ENCODE results near the gene TECR.
"Not testable (repeated sequence)": the region's sequence is repeated elsewhere in the genome, so short reads cannot be mapped to it uniquely, and the experiment has no call there.

TECR gene

GRCh38 chr19:14529254-14530004, at the start of gene TECR:
TECR (plus strand) TSS chr19:14529594; CDS start chr19:14529697, 103 bp downstream.
- peak; percentile 98 to 99 for DNase-seq

- DNase-seq, result peak; percentile 23 to 33
These were observed 49.3 kb upstream of the TECR start for GRCh38 chr19:14479975-14480699.

- DNase-seq, result no peak
These were observed 48.7 kb upstream of the TECR start for GRCh38 chr19:14480700-14481079.

GRCh38 chr19:14482172-14482941, 47.0 kb upstream of the TECR start:
- DNase-seq, result no peak

GRCh38 chr19:14487370-14488125, 41.8 kb upstream of the TECR start:
- no peak for DNase-seq

GRCh38 chr19:14492756-14493337, 36.5 kb upstream of the TECR start:
- no peak for DNase-seq

- no peak for DNase-seq
These were observed 35.0 kb upstream of the TECR start for GRCh38 chr19:14494411-14494810.

- DNase-seq, result no peak
These were observed 34.3 kb upstream of the TECR start for GRCh38 chr19:14494910-14495671.

- no peak for DNase-seq
These were observed 33.7 kb upstream of the TECR start for GRCh38 chr19:14495672-14496028.

- DNase-seq, result peak; percentile 80 to 86
These were observed 33.2 kb upstream of the TECR start, which contains the start of gene GIPC1 for GRCh38 chr19:14496029-14496833. GIPC1 (minus strand) TSS chr19:14496127; CDS start chr19:14482976, 13,151 bp downstream.

GRCh38 chr19:14496834-14497227, 32.6 kb upstream of the TECR start:
- no peak for DNase-seq

GRCh38 chr19:14497228-14497921, 32.0 kb upstream of the TECR start:
- DNase-seq, result no peak

GRCh38 chr19:14502334-14503092, 26.9 kb upstream of the TECR start:
- DNase-seq, result no peak

GRCh38 chr19:14503285-14503684, 26.1 kb upstream of the TECR start:
- no peak for DNase-seq

GRCh38 chr19:14504575-14504974, 24.8 kb upstream of the TECR start:
- DNase-seq, result not testable (repeated sequence)

- peak in 1 of 2 experiments; percentile 5 for DNase-seq
These were observed 23.7 kb upstream of the TECR start for GRCh38 chr19:14505488-14506239.

- DNase-seq, result peak; percentile 59
These were observed 21.5 kb upstream of the TECR start for GRCh38 chr19:14507704-14508542.
